ENCODE results near the gene OPRD1. TPM values are rescaled to one million over a fixed set of nuclear protein-coding genes. Genes with fewer than 3 reads are reported as not detected.
"Not testable (repeated sequence)": the region's sequence is repeated elsewhere in the genome, so short reads cannot be mapped to it uniquely, and the experiment has no call there.

OPRD1 gene
- under 1 TPM; 0.26 to 0.33 (median 0.33) TPM for polyA plus RNA-seq (ENCODE audit: insufficient read length in 3 of 3)

- DNase-seq (ENCODE audit: low read depth in 3 of 3, low spot score in 2 of 3) = no peak
Observed at GRCh38 chr1:28811766-28812668, at the start of gene OPRD1. Gene OPRD1, plus strand, starts transcription at chr1:28812170. Its CDS starts 214 bp downstream, at chr1:28812384.

- no peak for DNase-seq (ENCODE audit: low read depth in 3 of 3, low spot score in 2 of 3)
Observed at GRCh38 chr1:28766532-28767183, 45.3 kb upstream of the OPRD1 start.

- DNase-seq (ENCODE audit: low read depth in 3 of 3, low spot score in 2 of 3) = no peak
Observed at GRCh38 chr1:28770601-28771165, 41.3 kb upstream of the OPRD1 start.

GRCh38 chr1:28771921-28772320 lies 40.0 kb upstream of the OPRD1 start:
- DNase-seq (ENCODE audit: low read depth in 3 of 3, low spot score in 2 of 3) = not testable (repeated sequence)

- no peak for DNase-seq (ENCODE audit: low read depth in 3 of 3, low spot score in 2 of 3)
Observed at GRCh38 chr1:28773105-28773504, 38.9 kb upstream of the OPRD1 start.

GRCh38 chr1:28775121-28775942 lies 36.6 kb upstream of the OPRD1 start:
- peak in 2 of 3 donors; percentile 36 to 37 for DNase-seq (ENCODE audit: low read depth in 3 of 3, low spot score in 2 of 3)

- no peak for DNase-seq (ENCODE audit: low read depth in 3 of 3, low spot score in 2 of 3)
Observed at GRCh38 chr1:28776341-28776740, 35.6 kb upstream of the OPRD1 start.

GRCh38 chr1:28778021-28778420 lies 33.9 kb upstream of the OPRD1 start:
- no peak for DNase-seq (ENCODE audit: low read depth in 3 of 3, low spot score in 2 of 3)

- DNase-seq (ENCODE audit: low read depth in 3 of 3, low spot score in 2 of 3) = no peak
Observed at GRCh38 chr1:28779751-28780408, 32.1 kb upstream of the OPRD1 start.

GRCh38 chr1:28781305-28781704 lies 30.7 kb upstream of the OPRD1 start:
- no peak for DNase-seq (ENCODE audit: low read depth in 3 of 3, low spot score in 2 of 3)

GRCh38 chr1:28782011-28782410 lies 30.0 kb upstream of the OPRD1 start:
- DNase-seq (ENCODE audit: low read depth in 3 of 3, low spot score in 2 of 3) = no peak

- no peak for DNase-seq (ENCODE audit: low read depth in 3 of 3, low spot score in 2 of 3)
Observed at GRCh38 chr1:28783363-28783762, 28.6 kb upstream of the OPRD1 start.

- no peak for DNase-seq (ENCODE audit: low read depth in 3 of 3, low spot score in 2 of 3)
Observed at GRCh38 chr1:28789412-28789811, 22.6 kb upstream of the OPRD1 start.

GRCh38 chr1:28789816-28790215 lies 22.2 kb upstream of the OPRD1 start:
- DNase-seq (ENCODE audit: low read depth in 3 of 3, low spot score in 2 of 3) = no peak

GRCh38 chr1:28790377-28791035 lies 21.5 kb upstream of the OPRD1 start:
- DNase-seq (ENCODE audit: low read depth in 3 of 3, low spot score in 2 of 3) = no peak

- not testable (repeated sequence) for DNase-seq (ENCODE audit: low read depth in 3 of 3, low spot score in 2 of 3)
Observed at GRCh38 chr1:28791929-28792328, 20.0 kb upstream of the OPRD1 start.

- DNase-seq (ENCODE audit: low read depth in 3 of 3, low spot score in 2 of 3) = no peak
Observed at GRCh38 chr1:28792644-28793121, 19.3 kb upstream of the OPRD1 start.

- DNase-seq (ENCODE audit: low read depth in 3 of 3, low spot score in 2 of 3) = not testable (repeated sequence)
Observed at GRCh38 chr1:28794582-28794981, 17.4 kb upstream of the OPRD1 start.

All from right renal cortex interstitium (tissue), 3 donors.